Measurements from ENCODE around the gene KCNQ1. TPM values are rescaled to one million over a fixed set of nuclear protein-coding genes. Genes with fewer than 3 reads are reported as not detected.

Gene KCNQ1
- total and polyA plus RNA-seq, 7 donors: 0.48 to 3.1 (median 1.1) TPM

DNA sequence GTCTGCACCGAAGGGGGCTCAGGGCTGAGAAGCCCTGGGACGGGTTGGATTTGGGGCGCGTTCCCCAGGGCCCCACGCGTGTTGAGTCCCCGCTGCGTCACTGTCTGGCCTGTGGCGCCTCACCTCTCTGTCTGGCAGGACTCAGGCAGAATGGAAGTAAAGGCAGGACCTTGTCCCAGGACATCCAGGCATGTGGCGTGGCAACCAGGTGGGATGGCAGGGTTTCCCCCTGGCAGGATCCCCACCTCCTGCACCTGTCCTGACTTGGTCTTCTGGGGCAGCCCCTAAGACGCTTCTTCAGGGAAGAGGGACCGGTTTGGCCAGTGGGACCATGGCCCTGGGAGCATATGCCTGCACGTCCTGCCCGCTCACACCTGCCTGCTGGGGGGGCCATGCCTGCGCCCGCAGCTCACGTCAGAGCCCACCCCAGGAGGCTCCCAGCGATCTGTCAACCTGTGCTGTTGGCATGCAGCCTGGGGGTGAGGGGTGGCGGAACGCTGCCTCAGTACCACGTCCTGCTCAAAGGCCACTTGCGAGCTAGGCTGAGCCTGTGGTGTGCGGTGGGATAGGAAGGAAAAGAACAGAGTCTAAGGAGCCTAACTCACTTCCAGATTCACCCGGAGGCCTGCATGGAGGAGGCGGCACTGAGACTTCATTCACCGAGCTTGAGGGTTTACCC, 72.7 kb downstream of the KCNQ1 start:
- Histone ChIP-seq H3K36me3 (ENCODE audit: insufficient read depth in 1 of 2, low read depth in 1 of 2) (no peaks in the 10 kb centered on the region), H3K4me1 (no peaks in the 10 kb centered on the region), H3K4me3 (no peak overlapping the region), H3K27me3 (ENCODE audit: insufficient read depth in 3 of 3, low read length in 2 of 3) (peaks cover 0 to 8% (median 2%) of the 10 kb centered on the region in 3 donors), H3K27ac (no peak overlapping the region), H3K9me3 (no peaks in the 10 kb centered on the region)
- TF ChIP-seq, protein P1, sequence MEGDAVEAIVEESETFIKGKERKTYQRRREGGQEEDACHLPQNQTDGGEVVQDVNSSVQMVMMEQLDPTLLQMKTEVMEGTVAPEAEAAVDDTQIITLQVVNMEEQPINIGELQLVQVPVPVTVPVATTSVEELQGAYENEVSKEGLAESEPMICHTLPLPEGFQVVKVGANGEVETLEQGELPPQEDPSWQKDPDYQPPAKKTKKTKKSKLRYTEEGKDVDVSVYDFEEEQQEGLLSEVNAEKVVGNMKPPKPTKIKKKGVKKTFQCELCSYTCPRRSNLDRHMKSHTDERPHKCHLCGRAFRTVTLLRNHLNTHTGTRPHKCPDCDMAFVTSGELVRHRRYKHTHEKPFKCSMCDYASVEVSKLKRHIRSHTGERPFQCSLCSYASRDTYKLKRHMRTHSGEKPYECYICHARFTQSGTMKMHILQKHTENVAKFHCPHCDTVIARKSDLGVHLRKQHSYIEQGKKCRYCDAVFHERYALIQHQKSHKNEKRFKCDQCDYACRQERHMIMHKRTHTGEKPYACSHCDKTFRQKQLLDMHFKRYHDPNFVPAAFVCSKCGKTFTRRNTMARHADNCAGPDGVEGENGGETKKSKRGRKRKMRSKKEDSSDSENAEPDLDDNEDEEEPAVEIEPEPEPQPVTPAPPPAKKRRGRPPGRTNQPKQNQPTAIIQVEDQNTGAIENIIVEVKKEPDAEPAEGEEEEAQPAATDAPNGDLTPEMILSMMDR (IDR thresholded peaks at IDR 0.05): no peak
- no peak for ATAC-seq
- 83 to 86% (median 86%) methylated on average over 25 to 26 of the region's 26 CpGs for WGBS, 3 donors
- intact Hi-C loops (cut with DNase I): no loop called here
- peak in 1 of 2 donors; percentile 10 for DNase-seq

DNA sequence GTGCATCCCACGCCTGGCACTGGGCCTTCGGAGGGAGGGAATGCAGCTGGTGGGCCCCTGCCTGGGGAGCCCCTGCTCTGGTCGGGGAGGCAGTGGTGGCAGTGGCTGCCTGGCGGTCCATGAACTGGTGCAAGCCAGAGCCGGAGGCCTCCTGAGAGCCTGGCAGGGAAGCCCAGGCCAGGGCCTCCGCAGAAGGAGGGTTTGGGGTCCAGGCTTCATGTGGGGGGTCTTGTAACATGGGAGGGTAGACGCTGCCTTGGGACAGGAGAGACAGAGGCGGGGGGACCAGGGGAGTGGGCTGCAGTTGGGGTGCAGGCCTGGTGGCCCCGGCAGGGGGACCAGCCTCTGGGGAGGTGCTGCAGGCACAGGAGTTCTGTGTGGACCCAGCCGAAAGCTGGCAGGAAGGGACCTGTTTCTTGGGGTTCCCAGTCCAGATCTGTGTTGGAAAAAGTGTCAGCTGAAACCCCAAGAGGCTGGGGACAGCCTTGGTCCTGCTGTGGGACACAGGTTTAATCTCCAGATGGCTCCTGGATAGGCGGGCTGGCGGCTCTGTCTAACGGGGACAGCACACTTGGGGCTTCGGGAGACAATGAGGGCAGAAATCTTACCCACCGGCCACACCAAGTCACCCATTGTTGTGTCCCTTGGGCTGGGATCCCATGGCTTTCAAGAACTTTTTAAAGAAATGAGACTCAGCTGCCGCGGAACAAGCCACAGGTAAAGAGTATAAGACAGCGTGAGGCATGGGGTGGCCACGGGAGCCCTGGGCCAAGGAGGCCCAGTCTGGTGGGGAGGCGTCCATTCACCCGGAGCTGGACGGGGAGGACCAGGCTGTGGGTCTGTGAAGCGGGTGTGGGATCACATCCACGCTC, 73.5 kb downstream of the KCNQ1 start:
- TF ChIP-seq, protein P1 (IDR thresholded peaks at IDR 0.05): no peak

DNA sequence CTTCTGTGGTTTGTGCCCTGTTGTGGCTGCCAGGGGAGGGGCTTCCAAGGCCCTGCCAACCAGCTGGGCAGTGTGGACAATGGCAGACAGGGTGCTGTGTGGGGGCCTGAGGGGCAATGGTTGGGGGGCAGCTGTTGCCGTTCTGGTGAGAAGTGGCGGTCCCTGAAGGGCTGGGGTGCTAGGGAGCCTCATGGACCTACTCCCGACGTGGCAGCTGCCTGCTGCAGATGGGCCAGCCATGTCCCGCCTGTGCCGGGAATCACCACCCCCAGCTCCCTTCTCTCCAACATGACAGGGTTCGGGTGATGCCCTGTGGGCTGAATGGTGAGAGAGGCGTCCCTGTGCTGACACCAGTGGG, 74.2 kb downstream of the KCNQ1 start:
- DNase-seq (peak; percentile 4 to 28), ATAC-seq (no peak)
- TF ChIP-seq, protein P1 (IDR thresholded peaks at IDR 0.05): no peak
- intact Hi-C loops (cut with DNase I): no loop called here
- WGBS, 3 donors: 52 to 61% (median 56%) methylated on average over 8 of the region's 8 CpGs
- no peak overlapping the region for H3K27ac ChIP-seq
- no peaks in the 10 kb centered on the region for H3K9me3 ChIP-seq
- H3K4me3 ChIP-seq: no peak overlapping the region
- peaks cover 0 to 8% (median 2%) of the 10 kb centered on the region in 3 donors for H3K27me3 ChIP-seq (ENCODE audit: insufficient read depth in 3 of 3, low read length in 2 of 3)
- H3K4me1 ChIP-seq: no peaks in the 10 kb centered on the region
- H3K36me3 ChIP-seq (ENCODE audit: insufficient read depth in 1 of 2, low read depth in 1 of 2): no peaks in the 10 kb centered on the region

More for the DNA sequence above, 73.5 kb downstream of the KCNQ1 start:
- Histone ChIP-seq H3K4me1 (no peaks in the 10 kb centered on the region), H3K36me3 (ENCODE audit: insufficient read depth in 1 of 2, low read depth in 1 of 2) (no peaks in the 10 kb centered on the region), H3K9me3 (no peaks in the 10 kb centered on the region), H3K4me3 (no peak overlapping the region), H3K27ac (no peak overlapping the region), H3K27me3 (ENCODE audit: insufficient read depth in 3 of 3, low read length in 2 of 3) (peaks cover 0 to 8% (median 2%) of the 10 kb centered on the region in 3 donors)
- 82 to 88% (median 85%) methylated on average over 24 of the region's 24 CpGs for WGBS, 3 donors
- DNase-seq: peak; percentile 6 to 35
- no peak for ATAC-seq
- intact Hi-C loops (cut with DNase I): no loop called here

DNA sequence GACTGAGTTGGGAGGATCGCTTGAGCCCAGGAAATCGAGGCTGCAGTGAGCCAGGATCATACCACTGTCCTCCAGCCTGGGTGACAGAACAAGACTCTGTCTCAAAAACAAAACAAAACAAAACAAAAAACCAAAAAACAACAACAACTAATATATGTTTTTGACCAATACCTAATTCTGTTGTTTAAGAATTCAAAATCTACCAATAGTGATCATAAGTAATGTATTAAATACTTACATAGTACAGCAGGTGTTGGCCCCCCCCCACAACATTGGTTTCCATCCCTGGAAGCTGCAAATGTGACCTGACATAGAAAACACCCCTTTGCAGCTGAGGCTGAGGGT, 74.7 kb downstream of the KCNQ1 start:
- ATAC-seq: no peak
- H3K27ac ChIP-seq: no peak overlapping the region

More for the DNA sequence above, 74.7 kb downstream of the KCNQ1 start:
- Histone ChIP-seq H3K4me1 (no peaks in the 10 kb centered on the region), H3K9me3 (no peaks in the 10 kb centered on the region), H3K4me3 (no peak overlapping the region), H3K27me3 (ENCODE audit: insufficient read depth in 3 of 3, low read length in 2 of 3) (peaks cover 0 to 8% (median 0%) of the 10 kb centered on the region in 3 donors), H3K36me3 (ENCODE audit: insufficient read depth in 1 of 2, low read depth in 1 of 2) (no peaks in the 10 kb centered on the region)
- WGBS, 3 donors: 59 to 70% (median 69%) methylated on average over 2 of the region's 2 CpGs
- no peak for DNase-seq
- TF ChIP-seq, protein P1 (IDR thresholded peaks at IDR 0.05): no peak
- intact Hi-C loops (cut with DNase I): no loop called here

Data from psoas muscle (tissue), 8 donors.